Sigmoid colon (tissue), 4 donors: Measurements from ENCODE around the gene ATXN7.

Experiments
- POLR2A ChIP-seq, 2 donors: fragments of 450-650 bp; IDR thresholded peaks; one replicate each; pipeline ENCODE4 v1.6.1; 2016; ENCODE audit warnings: antibody characterized with exemption in 2 of 2, mild to moderate bottlenecking in 2 of 2, moderate library complexity in 2 of 2
- POLR2AphosphoS5 ChIP-seq, 4 donors: sonication (generic); formaldehyde crosslinking; IDR thresholded peaks; one replicate each; pipeline ENCODE4 v1.6.1; 2017; ENCODE audit warnings: antibody characterized with exemption in 4 of 4
- TF ChIP-seq, protein P1 (sequence below), 4 experiments: fragments of 450-650 bp in 3 of 4; fragments of 200-600 bp in 1 of 4; IDR thresholded peaks; one replicate each; pipeline ENCODE4 v1.5.1; 2016 to 2019; ENCODE audit warnings: antibody characterized with exemption in 4 of 4, mild to moderate bottlenecking in 3 of 4, moderate library complexity in 2 of 4

DNA sequence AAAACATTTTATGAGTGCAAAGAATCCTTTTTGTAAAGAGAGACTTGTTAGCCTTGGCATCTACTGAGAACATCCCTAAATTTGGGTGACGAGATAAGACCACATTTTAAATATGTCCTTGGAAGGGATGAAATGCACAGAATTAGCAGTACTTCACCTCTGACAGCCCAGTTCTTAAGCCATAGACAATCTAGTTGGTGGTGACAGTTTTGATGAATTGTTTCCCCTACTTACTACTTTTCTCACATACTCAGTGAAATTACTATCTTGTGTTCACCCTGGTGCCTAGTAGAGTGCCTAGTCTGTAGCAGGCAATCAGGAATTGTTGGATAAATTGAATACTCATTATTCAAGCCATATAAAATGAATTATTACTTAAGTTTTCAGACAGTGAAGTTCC is 45.1 kb downstream of the ATXN7 start:
- TF ChIP-seq POLR2AphosphoS5 (IDR thresholded peaks at IDR 0.05) (no peak), POLR2A (IDR thresholded peaks at IDR 0.05) (no peak)
- TF ChIP-seq, protein P1, sequence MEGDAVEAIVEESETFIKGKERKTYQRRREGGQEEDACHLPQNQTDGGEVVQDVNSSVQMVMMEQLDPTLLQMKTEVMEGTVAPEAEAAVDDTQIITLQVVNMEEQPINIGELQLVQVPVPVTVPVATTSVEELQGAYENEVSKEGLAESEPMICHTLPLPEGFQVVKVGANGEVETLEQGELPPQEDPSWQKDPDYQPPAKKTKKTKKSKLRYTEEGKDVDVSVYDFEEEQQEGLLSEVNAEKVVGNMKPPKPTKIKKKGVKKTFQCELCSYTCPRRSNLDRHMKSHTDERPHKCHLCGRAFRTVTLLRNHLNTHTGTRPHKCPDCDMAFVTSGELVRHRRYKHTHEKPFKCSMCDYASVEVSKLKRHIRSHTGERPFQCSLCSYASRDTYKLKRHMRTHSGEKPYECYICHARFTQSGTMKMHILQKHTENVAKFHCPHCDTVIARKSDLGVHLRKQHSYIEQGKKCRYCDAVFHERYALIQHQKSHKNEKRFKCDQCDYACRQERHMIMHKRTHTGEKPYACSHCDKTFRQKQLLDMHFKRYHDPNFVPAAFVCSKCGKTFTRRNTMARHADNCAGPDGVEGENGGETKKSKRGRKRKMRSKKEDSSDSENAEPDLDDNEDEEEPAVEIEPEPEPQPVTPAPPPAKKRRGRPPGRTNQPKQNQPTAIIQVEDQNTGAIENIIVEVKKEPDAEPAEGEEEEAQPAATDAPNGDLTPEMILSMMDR (IDR thresholded peaks at IDR 0.05), result no peak
